ENCODE measurements around the gene HSPA1A.

The HSPA1A gene

DNA sequence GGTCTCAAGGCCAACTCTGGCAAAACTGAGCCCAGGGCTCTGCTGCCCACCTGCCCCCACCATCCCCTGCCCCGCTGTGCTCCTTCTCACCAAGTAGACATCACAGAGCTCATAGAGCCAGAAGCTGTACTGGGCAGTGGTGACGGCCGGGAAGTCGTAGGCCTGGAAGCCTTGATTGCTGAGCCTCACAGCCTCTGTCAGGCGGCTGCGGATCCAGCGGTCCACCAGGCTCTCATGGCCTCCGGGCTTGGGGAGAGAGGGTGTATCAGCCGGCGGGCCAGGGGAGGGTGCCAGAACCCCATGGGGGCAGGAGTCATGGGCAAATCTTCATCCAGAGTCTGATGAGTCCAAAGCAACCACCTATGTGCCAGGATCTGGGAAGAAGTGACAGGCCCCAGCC is 35.4 kb upstream of the HSPA1A start:
- peaks cover 76% of the 10 kb centered on the region for H3K36me3 ChIP-seq (replicated peaks)
- no peaks in the 10 kb centered on the region for H3K27me3 ChIP-seq (replicated peaks)
- TF ChIP-seq, protein P1, sequence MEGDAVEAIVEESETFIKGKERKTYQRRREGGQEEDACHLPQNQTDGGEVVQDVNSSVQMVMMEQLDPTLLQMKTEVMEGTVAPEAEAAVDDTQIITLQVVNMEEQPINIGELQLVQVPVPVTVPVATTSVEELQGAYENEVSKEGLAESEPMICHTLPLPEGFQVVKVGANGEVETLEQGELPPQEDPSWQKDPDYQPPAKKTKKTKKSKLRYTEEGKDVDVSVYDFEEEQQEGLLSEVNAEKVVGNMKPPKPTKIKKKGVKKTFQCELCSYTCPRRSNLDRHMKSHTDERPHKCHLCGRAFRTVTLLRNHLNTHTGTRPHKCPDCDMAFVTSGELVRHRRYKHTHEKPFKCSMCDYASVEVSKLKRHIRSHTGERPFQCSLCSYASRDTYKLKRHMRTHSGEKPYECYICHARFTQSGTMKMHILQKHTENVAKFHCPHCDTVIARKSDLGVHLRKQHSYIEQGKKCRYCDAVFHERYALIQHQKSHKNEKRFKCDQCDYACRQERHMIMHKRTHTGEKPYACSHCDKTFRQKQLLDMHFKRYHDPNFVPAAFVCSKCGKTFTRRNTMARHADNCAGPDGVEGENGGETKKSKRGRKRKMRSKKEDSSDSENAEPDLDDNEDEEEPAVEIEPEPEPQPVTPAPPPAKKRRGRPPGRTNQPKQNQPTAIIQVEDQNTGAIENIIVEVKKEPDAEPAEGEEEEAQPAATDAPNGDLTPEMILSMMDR (IDR thresholded peaks at IDR 0.05; ENCODE audit: low read depth, low read length, missing control alignments) = no peak
- in situ Hi-C loops (cut with HindIII; ENCODE audit: low pct_ligation_motif_present, low sequenced_read_pairs) = no loop called here
- no peak for DNase-seq
- H3K4me3 ChIP-seq (ENCODE audit: low read depth, low read length) = no peak overlapping the region
- no peak overlapping the region for H3K27ac ChIP-seq

DNA sequence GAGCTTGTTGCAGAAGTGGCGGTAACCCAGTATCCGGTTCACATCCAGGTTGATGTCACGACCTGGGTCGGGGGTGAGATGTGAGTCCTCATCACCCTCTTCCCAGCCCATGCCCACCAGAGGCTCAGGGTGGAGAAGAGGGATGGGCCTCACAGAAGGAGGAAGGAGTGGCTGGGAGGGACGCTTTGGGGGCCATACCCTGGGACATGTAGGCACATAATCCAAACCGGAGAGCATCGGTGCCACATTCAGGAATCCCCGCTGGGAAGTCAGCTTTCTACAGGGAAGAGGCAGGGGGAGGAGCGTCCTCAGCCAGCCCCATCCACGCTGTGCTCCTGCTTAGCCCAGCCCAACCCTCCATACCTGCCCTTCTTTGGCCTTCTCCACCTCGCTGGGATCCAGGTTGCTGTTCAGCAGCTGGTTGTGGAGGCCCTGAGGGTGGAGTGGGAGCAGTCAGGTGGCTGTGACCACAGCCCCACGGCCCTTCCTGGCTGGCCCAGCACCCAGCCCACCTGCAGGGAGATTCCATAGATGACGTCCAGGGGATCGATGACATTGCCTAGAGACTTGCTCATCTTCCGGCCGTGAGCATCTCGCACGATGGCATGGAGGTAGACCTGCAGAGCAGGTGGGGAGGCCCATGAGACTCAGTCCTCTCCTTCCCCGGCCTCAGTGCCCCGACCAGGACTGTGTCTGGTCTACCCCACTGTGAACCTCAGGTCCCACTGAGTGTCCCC is 34.7 kb upstream of the HSPA1A start:
- no peak for DNase-seq
- TF ChIP-seq, protein P1 (IDR thresholded peaks at IDR 0.05; ENCODE audit: low read depth, low read length, missing control alignments) = no peak
- Histone ChIP-seq H3K27ac (no peak overlapping the region), H3K27me3 (replicated peaks) (no peaks in the 10 kb centered on the region), H3K36me3 (replicated peaks) (peaks cover 83% of the 10 kb centered on the region), H3K4me3 (ENCODE audit: low read depth, low read length) (no peak overlapping the region)
- in situ Hi-C loops (cut with HindIII; ENCODE audit: low pct_ligation_motif_present, low sequenced_read_pairs) = no loop called here

DNA sequence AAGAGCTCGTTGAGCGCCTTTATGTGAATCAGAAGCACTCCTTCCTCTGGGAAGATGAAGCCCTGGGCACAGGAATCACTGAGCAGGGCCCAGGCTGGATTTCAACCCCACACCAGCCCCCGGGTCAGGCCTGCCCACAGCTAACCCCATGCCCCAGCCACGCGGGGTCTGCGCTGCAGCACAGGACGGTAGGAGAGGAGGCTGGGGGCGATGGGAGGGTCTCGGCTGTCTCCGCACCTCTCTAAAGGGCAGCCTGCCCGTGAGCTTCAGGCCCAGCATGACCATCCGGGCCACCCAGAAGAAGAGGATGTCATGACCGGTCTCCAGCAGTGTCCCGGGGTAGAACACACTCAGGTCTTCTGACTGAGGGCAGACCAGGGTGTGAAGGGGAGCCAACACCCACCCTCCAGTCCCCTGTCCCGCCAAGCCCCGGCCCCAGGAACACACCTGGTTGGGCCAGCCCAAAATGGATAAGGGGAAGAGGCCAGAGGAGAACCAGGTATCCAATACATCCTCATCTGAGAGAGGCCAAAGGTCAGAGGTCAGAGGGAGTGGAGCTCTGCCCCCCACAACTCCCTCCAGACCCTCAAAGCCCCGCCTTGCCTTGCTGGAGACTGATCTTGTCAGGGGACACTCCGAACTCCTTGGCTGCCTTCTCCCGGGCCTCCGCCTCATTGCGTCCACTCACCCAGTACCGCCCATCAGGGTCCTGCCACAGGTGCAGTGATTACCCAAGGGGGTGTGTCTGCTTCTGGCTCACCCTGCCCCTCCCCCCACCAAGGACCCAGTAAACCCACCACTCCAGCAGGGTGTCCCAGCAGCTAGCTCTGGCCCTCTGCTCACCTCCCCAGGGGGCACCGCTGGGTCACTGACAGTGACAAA is 33.9 kb upstream of the HSPA1A start:
- Histone ChIP-seq H3K36me3 (replicated peaks) (peaks cover 89% of the 10 kb centered on the region), H3K4me3 (ENCODE audit: low read depth, low read length) (no peak overlapping the region), H3K27me3 (replicated peaks) (no peaks in the 10 kb centered on the region), H3K27ac (no peak overlapping the region)
- in situ Hi-C loops (cut with HindIII; ENCODE audit: low pct_ligation_motif_present, low sequenced_read_pairs) = no loop called here
- TF ChIP-seq, protein P1 (IDR thresholded peaks at IDR 0.05; ENCODE audit: low read depth, low read length, missing control alignments) = no peak
- no peak for DNase-seq

DNA sequence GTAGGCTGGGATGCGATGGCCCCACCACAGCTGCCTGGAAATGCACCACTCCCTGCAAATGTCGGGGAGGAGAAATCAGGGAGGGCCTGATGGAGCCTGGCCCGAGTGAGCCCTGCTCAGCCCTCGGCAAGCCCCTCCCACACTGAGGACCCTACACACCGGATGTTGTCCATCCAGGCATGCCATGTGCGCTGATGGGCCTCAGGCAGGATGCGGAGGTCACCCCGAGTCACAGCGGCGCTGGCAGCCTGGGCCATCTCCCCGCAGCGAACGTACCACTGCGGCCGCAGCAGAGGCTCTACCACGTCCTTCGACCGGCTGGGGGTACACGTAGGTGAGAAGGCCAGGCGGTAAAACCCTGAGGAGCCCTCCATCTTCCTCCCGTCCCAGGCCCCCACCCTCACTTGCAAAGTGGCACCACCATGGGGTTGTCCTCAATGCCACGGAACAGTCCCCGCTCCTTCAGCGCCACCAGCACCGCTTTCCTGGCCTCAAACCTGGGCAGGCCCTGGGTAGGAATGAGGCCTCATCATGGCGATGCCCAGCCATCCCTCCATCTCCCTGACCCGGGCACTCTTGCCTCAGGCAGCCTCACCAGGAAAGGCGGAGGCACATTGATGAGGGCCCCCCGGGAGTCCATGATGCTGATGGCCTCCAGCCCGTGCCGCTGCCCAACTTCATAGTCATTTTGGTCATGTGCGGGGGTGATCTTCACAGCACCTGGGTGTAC is 33.1 kb upstream of the HSPA1A start:
- Histone ChIP-seq H3K4me3 (ENCODE audit: low read depth, low read length) (no peak overlapping the region), H3K36me3 (replicated peaks) (peaks cover 89% of the 10 kb centered on the region), H3K27me3 (replicated peaks) (no peaks in the 10 kb centered on the region), H3K27ac (no peak overlapping the region)
- no peak for DNase-seq
- in situ Hi-C loops (cut with HindIII; ENCODE audit: low pct_ligation_motif_present, low sequenced_read_pairs) = no loop called here
- TF ChIP-seq, protein P1 (IDR thresholded peaks at IDR 0.05; ENCODE audit: low read depth, low read length, missing control alignments) = no peak

DNA sequence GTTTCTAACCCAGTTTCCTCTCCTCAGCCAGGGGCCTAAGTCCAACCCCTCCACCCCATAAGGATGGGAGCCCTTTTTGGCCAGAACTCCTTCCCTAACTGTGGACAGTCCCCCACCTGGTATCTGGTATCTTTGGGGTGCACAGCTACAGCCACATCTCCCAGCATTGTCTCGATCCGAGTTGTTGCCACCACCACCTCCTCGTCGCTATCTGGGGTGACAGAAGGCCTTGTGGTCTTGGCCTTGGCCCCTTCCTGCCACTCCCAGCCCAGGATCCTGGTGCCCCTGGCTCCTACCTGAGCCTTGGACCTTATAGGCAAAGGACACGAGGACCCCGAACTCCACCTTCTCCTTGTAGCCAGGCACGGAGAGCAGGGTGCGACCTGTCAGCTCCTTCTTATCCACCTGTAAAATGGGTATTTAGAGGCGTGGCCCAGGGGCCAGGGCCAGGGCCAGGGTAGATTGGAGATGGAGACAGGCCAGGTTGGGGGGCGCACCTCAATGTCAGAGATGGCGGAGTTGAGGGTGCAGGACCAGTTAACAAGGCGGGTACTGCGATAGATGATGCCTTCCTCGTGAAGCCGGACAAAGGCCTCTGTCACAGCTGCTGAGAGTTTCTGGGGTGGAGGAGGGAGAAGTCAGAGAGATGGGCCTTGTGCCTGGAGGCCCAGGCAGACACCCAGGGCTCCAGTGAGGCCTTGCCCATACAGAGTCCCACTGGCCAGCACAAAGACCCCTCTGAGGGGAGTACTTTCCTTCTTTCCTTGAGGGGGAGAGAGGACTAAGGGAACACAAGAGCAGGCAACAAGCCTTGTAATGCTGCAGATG is 31.0 kb upstream of the HSPA1A start:
- DNase-seq = no peak
- in situ Hi-C loops (cut with HindIII; ENCODE audit: low pct_ligation_motif_present, low sequenced_read_pairs) = no loop called here
- Histone ChIP-seq H3K36me3 (replicated peaks) (peaks cover 71% of the 10 kb centered on the region), H3K27me3 (replicated peaks) (no peaks in the 10 kb centered on the region), H3K27ac (no peak overlapping the region), H3K4me3 (ENCODE audit: low read depth, low read length) (no peak overlapping the region)
- TF ChIP-seq, protein P1 (IDR thresholded peaks at IDR 0.05; ENCODE audit: low read depth, low read length, missing control alignments) = no peak
